HG02943 (cell line): ENCODE results near the gene NACA.
"Not testable (repeated sequence)": the region's sequence is repeated elsewhere in the genome, so short reads cannot be mapped to it uniquely, and the experiment has no call there.

Experiments used
- ATAC-seq: cut with Tn5 transposase; IDR thresholded peaks from one replicate; pipeline ENCODE4 v1.9.1; 2021; ENCODE audit warnings: mild to moderate bottlenecking, low read depth, moderate library complexity; ENCODE audit not compliant: unreplicated experiment

The NACA gene

GRCh38 chr12:56725723-56726102, 614 bp upstream of the NACA start:
- ATAC-seq = no peak

- ATAC-seq = no peak
Measured at GRCh38 chr12:56724701-56724971, 463 bp downstream of the NACA start.

GRCh38 chr12:56723889-56724700, 1.0 kb downstream of the NACA start:
- ATAC-seq = no peak

GRCh38 chr12:56723352-56723751, 1.7 kb downstream of the NACA start:
- no peak for ATAC-seq

- ATAC-seq = no peak
Measured at GRCh38 chr12:56722832-56723231, 2.3 kb downstream of the NACA start.

- no peak for ATAC-seq
Measured at GRCh38 chr12:56721721-56722120, 3.4 kb downstream of the NACA start.

GRCh38 chr12:56721216-56721615, 3.9 kb downstream of the NACA start:
- ATAC-seq = no peak

- no peak for ATAC-seq
Measured at GRCh38 chr12:56720731-56721151, 4.4 kb downstream of the NACA start.

GRCh38 chr12:56719056-56719455, 6.0 kb downstream of the NACA start:
- no peak for ATAC-seq

- ATAC-seq = no peak
Measured at GRCh38 chr12:56718636-56719035, 6.5 kb downstream of the NACA start.

- no peak for ATAC-seq
Measured at GRCh38 chr12:56718149-56718548, 7.0 kb downstream of the NACA start.

- ATAC-seq = no peak
Measured at GRCh38 chr12:56716933-56717880, 7.9 kb downstream of the NACA start.

GRCh38 chr12:56716458-56716857, 8.6 kb downstream of the NACA start:
- no peak for ATAC-seq

- no peak for ATAC-seq
Measured at GRCh38 chr12:56715798-56716197, 9.3 kb downstream of the NACA start.

GRCh38 chr12:56714431-56714929, 10.6 kb downstream of the NACA start:
- no peak for ATAC-seq

- no peak for ATAC-seq
Measured at GRCh38 chr12:56713345-56713744, 11.8 kb downstream of the NACA start.

- ATAC-seq = no peak
Measured at GRCh38 chr12:56709759-56710376, 15.2 kb downstream of the NACA start.

- not testable (repeated sequence) for ATAC-seq
Measured at GRCh38 chr12:56704522-56704921, 20.6 kb downstream of the NACA start.

GRCh38 chr12:56699020-56699661, 26.0 kb downstream of the NACA start:
- no peak for ATAC-seq

GRCh38 chr12:56695327-56696101, 29.6 kb downstream of the NACA start:
- no peak for ATAC-seq
